Stomach (tissue), 4 donors: ENCODE measurements around the gene SNRNP48.

ENCODE experiments used
- CTCF ChIP-seq, 7 experiments: fragments of 450-650 bp in 4 of 7; fragments of 200-600 bp in 3 of 7; sonication (generic) in 3 of 7; IDR thresholded peaks; one replicate each; pipeline ENCODE4 v1.5.1; 2016 to 2019; ENCODE audit warnings: antibody characterized with exemption in 7 of 7, control low read depth in 2 of 7, mild to moderate bottlenecking in 1 of 7
- EP300 ChIP-seq: sonication (generic); formaldehyde crosslinking; IDR thresholded peaks from one replicate; pipeline ENCODE4 v1.6.1; 2017; ENCODE audit warnings: antibody characterized with exemption
- POLR2A ChIP-seq, 4 donors: fragments of 450-650 bp; IDR thresholded peaks; one replicate each; pipeline ENCODE4 v1.6.1; 2016; ENCODE audit warnings: antibody characterized with exemption in 4 of 4, control low read depth in 2 of 4, mild to moderate bottlenecking in 1 of 4, moderate library complexity in 1 of 4
- POLR2AphosphoS5 ChIP-seq, 3 donors: sonication (generic); formaldehyde crosslinking; IDR thresholded peaks; one replicate each; pipeline ENCODE4 v1.6.1; 2016; ENCODE audit warnings: antibody characterized with exemption in 3 of 3

GRCh38 chr6:7658543-7658942 lies 68.5 kb downstream of the SNRNP48 start:
- no peak for TF ChIP-seq EP300
- TF ChIP-seq POLR2A (IDR thresholded peaks at IDR 0.05), result no peak
- no peak for TF ChIP-seq CTCF (IDR thresholded peaks at IDR 0.05)
- TF ChIP-seq POLR2AphosphoS5 (IDR thresholded peaks at IDR 0.05), result no peak
